Thyroid gland (tissue), 4 donors: ENCODE data around the gene FLOT1.

Experiments used
- POLR2A ChIP-seq, 2 donors: fragments of 450-650 bp; IDR thresholded peaks; one replicate each; pipeline ENCODE4 v1.6.1; 2017; ENCODE audit warnings: antibody characterized with exemption in 2 of 2, mild to moderate bottlenecking in 2 of 2, moderate library complexity in 1 of 2
- TF ChIP-seq, protein P1 (sequence below), 6 experiments: fragments of 200-600 bp in 3 of 6; fragments of 450-650 bp in 3 of 6; sonication (generic) in 3 of 6; IDR thresholded peaks; one replicate each; pipeline ENCODE4 v1.5.1; 2016 to 2019; ENCODE audit warnings: antibody characterized with exemption in 6 of 6, mild to moderate bottlenecking in 2 of 6, inconsistent platforms in 1 of 6, moderate library complexity in 1 of 6

GRCh38 chr6:30719356-30719755 lies 23.1 kb downstream of the FLOT1 start:
- TF ChIP-seq, protein P1, sequence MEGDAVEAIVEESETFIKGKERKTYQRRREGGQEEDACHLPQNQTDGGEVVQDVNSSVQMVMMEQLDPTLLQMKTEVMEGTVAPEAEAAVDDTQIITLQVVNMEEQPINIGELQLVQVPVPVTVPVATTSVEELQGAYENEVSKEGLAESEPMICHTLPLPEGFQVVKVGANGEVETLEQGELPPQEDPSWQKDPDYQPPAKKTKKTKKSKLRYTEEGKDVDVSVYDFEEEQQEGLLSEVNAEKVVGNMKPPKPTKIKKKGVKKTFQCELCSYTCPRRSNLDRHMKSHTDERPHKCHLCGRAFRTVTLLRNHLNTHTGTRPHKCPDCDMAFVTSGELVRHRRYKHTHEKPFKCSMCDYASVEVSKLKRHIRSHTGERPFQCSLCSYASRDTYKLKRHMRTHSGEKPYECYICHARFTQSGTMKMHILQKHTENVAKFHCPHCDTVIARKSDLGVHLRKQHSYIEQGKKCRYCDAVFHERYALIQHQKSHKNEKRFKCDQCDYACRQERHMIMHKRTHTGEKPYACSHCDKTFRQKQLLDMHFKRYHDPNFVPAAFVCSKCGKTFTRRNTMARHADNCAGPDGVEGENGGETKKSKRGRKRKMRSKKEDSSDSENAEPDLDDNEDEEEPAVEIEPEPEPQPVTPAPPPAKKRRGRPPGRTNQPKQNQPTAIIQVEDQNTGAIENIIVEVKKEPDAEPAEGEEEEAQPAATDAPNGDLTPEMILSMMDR (IDR thresholded peaks at IDR 0.05), result no peak
- TF ChIP-seq POLR2A (IDR thresholded peaks at IDR 0.05), result no peak
